Measurements from ENCODE around the gene SYF2. TPM values are rescaled to one million over a fixed set of nuclear protein-coding genes. Genes with fewer than 3 reads are reported as not detected.

The SYF2 gene
- polyA plus RNA-seq, 3 donors, result 32.0 to 52.9 (median 45.1) TPM

DNA sequence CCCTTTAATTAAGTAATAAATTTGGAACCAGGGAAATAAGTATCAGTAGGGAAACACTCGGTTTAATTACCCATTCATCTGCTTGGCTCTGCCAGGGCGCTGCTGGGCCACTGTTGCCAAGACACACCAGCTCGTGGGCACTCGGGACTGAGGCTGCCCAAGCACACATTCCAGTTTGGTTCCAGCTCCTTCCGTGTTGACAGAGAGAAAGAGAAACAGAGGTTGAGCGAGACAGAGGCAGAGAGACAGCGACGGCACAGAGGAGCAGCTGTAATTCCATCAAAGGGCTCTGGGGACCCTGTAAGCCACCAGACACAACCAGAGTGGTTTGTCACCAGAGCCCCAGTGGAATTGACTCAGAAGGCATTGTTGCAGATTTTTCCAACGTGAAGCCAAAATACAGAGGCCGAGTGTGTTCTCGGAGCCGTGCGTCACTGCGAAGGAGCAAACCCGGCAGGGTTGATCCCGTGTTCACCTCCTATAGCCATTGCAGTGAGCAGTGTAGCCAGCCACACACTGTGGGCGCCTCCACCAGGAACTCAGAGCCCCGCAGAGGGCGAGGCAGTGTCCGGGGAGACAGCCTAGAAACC, 33.5 kb downstream of the SYF2 start:
- Histone ChIP-seq H3K79me2 (ENCODE audit: insufficient read depth, low read length) (no peaks in the 10 kb centered on the region), H3K4me1 (ENCODE audit: control insufficient read depth in 1 of 2, insufficient read depth in 2 of 2, low read length in 2 of 2) (no peaks in the 10 kb centered on the region), H3K9ac (ENCODE audit: insufficient read depth, low read length, poor library complexity, severe bottlenecking) (no peak overlapping the region), H2AFZ (ENCODE audit: insufficient read depth, low read depth, low read length, poor library complexity, severe bottlenecking) (peak overlapping the region; percentile 38), H3K27ac (ENCODE audit: low read depth in 1 of 2, low read length in 2 of 2) (no peak overlapping the region), H3K27me3 (ENCODE audit: control insufficient read depth in 2 of 2, insufficient read depth in 2 of 2, low read length in 2 of 2) (no peaks in the 10 kb centered on the region), H3K4me2 (replicated peaks; ENCODE audit: extremely low read depth, low read length, poor library complexity, severe bottlenecking) (no peak overlapping the region), H3K4me3 (replicated peaks in 1 of 3; ENCODE audit: low read depth in 2 of 3, low read length in 3 of 3) (no peak overlapping the region), H3K36me3 (replicated peaks in 1 of 2; ENCODE audit: control insufficient read depth in 1 of 2, insufficient read depth in 2 of 2, low read length in 2 of 2) (no peaks in the 10 kb centered on the region), H4K20me1 (ENCODE audit: insufficient read depth, low read length) (no peaks in the 10 kb centered on the region), H3K9me3 (replicated peaks in 1 of 2; ENCODE audit: control insufficient read depth in 1 of 2, insufficient read depth in 1 of 2, low read length in 2 of 2) (no peaks in the 10 kb centered on the region)
- peak overlapping the region in 2 of 7 donors; percentile 54 to 66 for H3K27ac Mint-ChIP-seq
- no peak for DNase-seq
- H3K27me3 Mint-ChIP-seq (ENCODE audit: low read depth in 3 of 3), result peaks cover 7 to 9% (median 9%) of the 10 kb centered on the region in 3 donors
- WGBS (ENCODE audit: insufficient coverage), result 69% methylated on average over 20 of the region's 20 CpGs
- H3K4me3 Mint-ChIP-seq, result no peak overlapping the region
- peaks cover 9% of the 10 kb centered on the region for H3K4me1 Mint-ChIP-seq
- TF ChIP-seq, protein P1, sequence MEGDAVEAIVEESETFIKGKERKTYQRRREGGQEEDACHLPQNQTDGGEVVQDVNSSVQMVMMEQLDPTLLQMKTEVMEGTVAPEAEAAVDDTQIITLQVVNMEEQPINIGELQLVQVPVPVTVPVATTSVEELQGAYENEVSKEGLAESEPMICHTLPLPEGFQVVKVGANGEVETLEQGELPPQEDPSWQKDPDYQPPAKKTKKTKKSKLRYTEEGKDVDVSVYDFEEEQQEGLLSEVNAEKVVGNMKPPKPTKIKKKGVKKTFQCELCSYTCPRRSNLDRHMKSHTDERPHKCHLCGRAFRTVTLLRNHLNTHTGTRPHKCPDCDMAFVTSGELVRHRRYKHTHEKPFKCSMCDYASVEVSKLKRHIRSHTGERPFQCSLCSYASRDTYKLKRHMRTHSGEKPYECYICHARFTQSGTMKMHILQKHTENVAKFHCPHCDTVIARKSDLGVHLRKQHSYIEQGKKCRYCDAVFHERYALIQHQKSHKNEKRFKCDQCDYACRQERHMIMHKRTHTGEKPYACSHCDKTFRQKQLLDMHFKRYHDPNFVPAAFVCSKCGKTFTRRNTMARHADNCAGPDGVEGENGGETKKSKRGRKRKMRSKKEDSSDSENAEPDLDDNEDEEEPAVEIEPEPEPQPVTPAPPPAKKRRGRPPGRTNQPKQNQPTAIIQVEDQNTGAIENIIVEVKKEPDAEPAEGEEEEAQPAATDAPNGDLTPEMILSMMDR (IDR thresholded peaks at IDR 0.05), result no peak
- H3K9me3 Mint-ChIP-seq, result no peaks in the 10 kb centered on the region
- H3K36me3 Mint-ChIP-seq, result no peaks in the 10 kb centered on the region
- intact Hi-C loops (cut with micrococcal nuclease), result no loop called here

DNA sequence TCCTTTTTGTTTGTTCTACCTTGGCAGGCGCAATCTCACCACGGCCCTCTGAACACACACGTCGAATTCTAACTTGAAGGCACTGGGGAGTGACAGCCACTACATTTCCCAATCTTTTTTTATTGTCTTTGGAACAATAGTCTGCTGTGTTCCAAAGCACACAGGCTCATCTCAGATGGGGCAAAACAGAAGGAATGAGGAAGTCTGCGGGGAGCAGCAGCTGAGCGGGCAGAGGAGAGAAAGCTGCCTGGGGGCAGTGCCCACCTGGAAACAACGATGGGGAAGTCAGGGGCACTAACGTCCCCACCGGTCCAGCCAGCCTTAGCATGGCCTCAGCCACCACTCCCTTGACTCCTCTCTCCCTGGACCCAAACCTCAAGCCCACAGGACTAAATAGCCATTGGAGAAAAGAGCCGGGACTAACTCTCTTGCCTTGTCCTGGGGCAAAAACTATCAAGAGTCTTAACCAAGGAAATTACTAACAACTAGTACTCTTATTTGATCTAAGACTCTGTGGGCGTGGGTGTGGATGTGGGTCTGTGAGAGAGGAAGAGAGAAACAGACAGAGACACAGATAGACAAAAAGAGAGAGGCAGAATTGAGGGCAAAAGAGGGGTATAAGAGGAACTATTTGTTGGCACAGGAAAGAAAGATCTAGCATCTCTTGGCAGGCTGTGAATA, 34.2 kb downstream of the SYF2 start:
- Mint-ChIP-seq H3K36me3 (no peaks in the 10 kb centered on the region), H3K27me3 (ENCODE audit: low read depth in 3 of 3) (peaks cover 7 to 10% (median 9%) of the 10 kb centered on the region in 3 donors), H3K9me3 (no peaks in the 10 kb centered on the region), H3K27ac (peak overlapping the region in 2 of 7 donors; percentile 54 to 66), H3K4me1 (peaks cover 9% of the 10 kb centered on the region), H3K4me3 (no peak overlapping the region)
- Histone ChIP-seq H3K27ac (ENCODE audit: low read depth in 1 of 2, low read length in 2 of 2) (no peak overlapping the region), H3K36me3 (replicated peaks in 1 of 2; ENCODE audit: control insufficient read depth in 1 of 2, insufficient read depth in 2 of 2, low read length in 2 of 2) (no peaks in the 10 kb centered on the region), H3K9me3 (replicated peaks in 1 of 2; ENCODE audit: control insufficient read depth in 1 of 2, insufficient read depth in 1 of 2, low read length in 2 of 2) (no peaks in the 10 kb centered on the region), H3K4me3 (replicated peaks in 1 of 3; ENCODE audit: low read depth in 2 of 3, low read length in 3 of 3) (no peak overlapping the region), H3K9ac (ENCODE audit: insufficient read depth, low read length, poor library complexity, severe bottlenecking) (no peak overlapping the region), H4K20me1 (ENCODE audit: insufficient read depth, low read length) (no peaks in the 10 kb centered on the region), H3K27me3 (ENCODE audit: control insufficient read depth in 2 of 2, insufficient read depth in 2 of 2, low read length in 2 of 2) (no peaks in the 10 kb centered on the region), H3K79me2 (ENCODE audit: insufficient read depth, low read length) (no peaks in the 10 kb centered on the region), H3K4me1 (ENCODE audit: control insufficient read depth in 1 of 2, insufficient read depth in 2 of 2, low read length in 2 of 2) (no peaks in the 10 kb centered on the region), H3K4me2 (replicated peaks; ENCODE audit: extremely low read depth, low read length, poor library complexity, severe bottlenecking) (no peak overlapping the region), H2AFZ (ENCODE audit: insufficient read depth, low read depth, low read length, poor library complexity, severe bottlenecking) (peak overlapping the region; percentile 38)
- WGBS (ENCODE audit: insufficient coverage), result 2% methylated on average over 5 of the region's 11 CpGs
- intact Hi-C loops (cut with micrococcal nuclease), result no loop called here
- TF ChIP-seq, protein P1 (IDR thresholded peaks at IDR 0.05), result no peak
- DNase-seq, result no peak
